SK-N-SH treated with all-trans-retinoic acid at 6 μM for 48 hours (cell line): Measurements from ENCODE around the gene ESRRA.

Experiments
- ATAC-seq: fragments of 200-7000 bp; cut with Tn5 transposase; 3 replicates; pipeline ENCODE4 v1.9.1; 2020; ENCODE audit warnings: mild to moderate bottlenecking, moderate library complexity
- ARNTL ChIP-seq: fragments of 450-650 bp; formaldehyde crosslinking; IDR thresholded peaks from 2 replicates; pipeline ENCODE4 v1.5.0; 2020; ENCODE audit warnings: low read depth, mild to moderate bottlenecking, moderate library complexity, borderline replicate concordance
- BACH2 ChIP-seq: fragments of 250-450 bp; sonication (Bioruptor Pico); IDR thresholded peaks from 2 replicates; pipeline ENCODE4 v1.9.0; 2021; ENCODE audit warnings: mild to moderate bottlenecking, borderline replicate concordance
- CSDC2 ChIP-seq: fragments of 250-450 bp; sonication (Bioruptor Pico); IDR thresholded peaks from 2 replicates; pipeline ENCODE4 v1.5.0; 2020; ENCODE audit warnings: mild to moderate bottlenecking, moderate library complexity
- ESRRG ChIP-seq: fragments of 250-450 bp; sonication (Bioruptor Pico); IDR thresholded peaks from 2 replicates; pipeline ENCODE4 v1.6.1; 2021; ENCODE audit warnings: mild to moderate bottlenecking
- GLIS3 ChIP-seq: fragments of 250-450 bp; sonication (Bioruptor Pico); IDR thresholded peaks from 2 replicates; pipeline ENCODE4 v1.5.0; 2020; ENCODE audit warnings: mild to moderate bottlenecking, moderate library complexity
- PATZ1 ChIP-seq: fragments of 250-450 bp; sonication (Bioruptor Pico); IDR thresholded peaks from 2 replicates; pipeline ENCODE4 v1.8.0; 2020; ENCODE audit warnings: mild to moderate bottlenecking, moderate library complexity, borderline replicate concordance
- PPARA ChIP-seq: fragments of 250-450 bp; sonication (Bioruptor Pico); IDR thresholded peaks from 2 replicates; pipeline ENCODE4 v1.5.0; 2020; ENCODE audit warnings: mild to moderate bottlenecking, borderline replicate concordance
- RARB ChIP-seq: fragments of 250-450 bp; sonication (Bioruptor Pico); IDR thresholded peaks from 2 replicates; pipeline ENCODE4 v1.8.0; 2021; ENCODE audit warnings: mild to moderate bottlenecking, moderate library complexity
- SNAI2 ChIP-seq: fragments of 250-450 bp; sonication (Bioruptor Pico); IDR thresholded peaks from 2 replicates; pipeline ENCODE4 v1.5.0; 2020; ENCODE audit warnings: mild to moderate bottlenecking, moderate library complexity
- TCF4 ChIP-seq: fragments of 250-450 bp; sonication (Bioruptor Pico); IDR thresholded peaks from 2 replicates; pipeline ENCODE4 v1.8.0; 2021; ENCODE audit warnings: mild to moderate bottlenecking, moderate library complexity, borderline replicate concordance
- TOX ChIP-seq: fragments of 250-450 bp; sonication (Bioruptor Pico); IDR thresholded peaks from 2 replicates; pipeline ENCODE4 v1.8.0; 2021; ENCODE audit warnings: mild to moderate bottlenecking, moderate library complexity, borderline replicate concordance
- TSHZ2 ChIP-seq: fragments of 250-450 bp; sonication (Bioruptor Pico); IDR thresholded peaks from 2 replicates; pipeline ENCODE4 v1.5.0; 2020; ENCODE audit warnings: mild to moderate bottlenecking, moderate library complexity
- ZC3H10 ChIP-seq: fragments of 250-450 bp; sonication (Bioruptor Pico); IDR thresholded peaks from 2 replicates; pipeline ENCODE4 v1.5.1; 2021; ENCODE audit warnings: mild to moderate bottlenecking, moderate library complexity
- ZFP3 ChIP-seq: fragments of 250-450 bp; sonication (Bioruptor Pico); IDR thresholded peaks from 2 replicates; pipeline ENCODE4 v1.5.0; 2020; ENCODE audit warnings: mild to moderate bottlenecking, moderate library complexity
- ZFP30 ChIP-seq: fragments of 450-650 bp; formaldehyde crosslinking; IDR thresholded peaks from 2 replicates; pipeline ENCODE4 v1.5.0; 2022; ENCODE audit warnings: mild to moderate bottlenecking, moderate library complexity
- ZNF565 ChIP-seq: fragments of 450-650 bp; formaldehyde crosslinking; conservative IDR thresholded peaks from 2 replicates; pipeline ENCODE4 v1.5.0; 2020; ENCODE audit warnings: low read depth, mild to moderate bottlenecking, moderate library complexity
- ZNF70 ChIP-seq: fragments of 450-650 bp; formaldehyde crosslinking; IDR thresholded peaks from 2 replicates; pipeline ENCODE4 v1.5.0; 2020; ENCODE audit warnings: mild to moderate bottlenecking, moderate library complexity
- ZNF8 ChIP-seq: fragments of 450-650 bp; formaldehyde crosslinking; IDR thresholded peaks from 2 replicates; pipeline ENCODE4 v1.5.0; 2020; ENCODE audit warnings: mild to moderate bottlenecking, moderate library complexity
- TF ChIP-seq, protein P1 (sequence below): fragments of 250-450 bp; sonication (Bioruptor Pico); IDR thresholded peaks from 2 replicates; pipeline ENCODE4 v1.5.1; 2021; ENCODE audit warnings: mild to moderate bottlenecking, moderate library complexity

ESRRA gene

GRCh38 chr11:64267207-64267945, 37.9 kb upstream of the ESRRA start:
- TF ChIP-seq RARB (CRISPR knock-in tag), result no peak
- TF ChIP-seq TOX (CRISPR knock-in tag), result no peak
- TF ChIP-seq, all 23 proteins: peak for 0
- ATAC-seq, result no peak

DNA sequence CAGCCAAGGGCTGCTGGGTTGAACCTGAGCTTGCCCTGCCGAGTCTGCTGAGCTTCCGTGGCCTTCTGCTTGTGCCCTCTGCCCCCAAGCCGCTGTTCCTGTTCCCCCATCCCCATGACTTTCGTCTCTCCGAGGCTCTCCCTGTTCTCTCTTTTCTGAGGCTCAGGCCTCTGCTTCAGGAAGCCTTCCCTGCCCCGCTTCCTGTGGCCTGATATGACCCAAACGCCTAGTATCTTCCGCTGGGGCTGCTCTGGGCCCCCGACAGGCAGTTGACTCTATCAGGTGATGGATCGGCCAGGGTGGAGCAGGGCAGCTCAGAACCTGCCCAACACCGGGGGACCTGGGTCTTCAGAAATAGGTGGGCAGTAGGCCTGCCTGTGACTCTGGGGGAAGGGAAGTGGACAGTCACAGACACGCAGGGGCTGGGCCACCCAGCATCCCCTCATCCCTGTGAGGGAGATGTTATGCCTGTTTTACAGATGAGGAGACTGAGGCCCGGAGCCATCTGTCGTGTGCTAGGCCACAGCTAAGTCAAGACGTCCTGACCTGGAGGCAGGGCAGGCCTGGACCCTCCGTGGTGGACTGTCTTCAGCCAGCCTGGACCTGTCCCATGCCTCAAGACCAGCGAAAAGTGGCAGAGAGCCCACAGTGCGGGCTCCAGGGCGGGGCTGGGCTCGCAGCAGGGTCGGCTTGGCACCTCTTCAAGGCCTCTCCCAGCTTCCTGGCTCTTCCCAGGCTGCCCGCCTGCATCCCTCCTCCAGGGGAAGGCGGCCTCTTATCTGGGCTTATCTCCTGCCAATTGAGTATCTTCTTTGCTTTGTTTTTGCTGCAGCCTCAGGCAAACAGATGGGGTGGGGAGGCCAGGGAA, 37.1 kb upstream of the ESRRA start:
- TF ChIP-seq ARNTL (no peak), ZFP3 (0 out of 2 replicates have a peak, but pooled peaks have one; percentile 29), PPARA (CRISPR knock-in tag) (0 out of 2 replicates have a peak, but pooled peaks have one; percentile 19), RARB (CRISPR knock-in tag) (no peak), ESRRG (CRISPR knock-in tag) (no peak), BACH2 (CRISPR knock-in tag) (no peak), TCF4 (CRISPR knock-in tag) (0 out of 2 replicates have a peak, but pooled peaks have one; percentile 40), CSDC2 (0 out of 2 replicates have a peak, but pooled peaks have one; percentile 14)
- peak; percentile 7 for ATAC-seq

DNA sequence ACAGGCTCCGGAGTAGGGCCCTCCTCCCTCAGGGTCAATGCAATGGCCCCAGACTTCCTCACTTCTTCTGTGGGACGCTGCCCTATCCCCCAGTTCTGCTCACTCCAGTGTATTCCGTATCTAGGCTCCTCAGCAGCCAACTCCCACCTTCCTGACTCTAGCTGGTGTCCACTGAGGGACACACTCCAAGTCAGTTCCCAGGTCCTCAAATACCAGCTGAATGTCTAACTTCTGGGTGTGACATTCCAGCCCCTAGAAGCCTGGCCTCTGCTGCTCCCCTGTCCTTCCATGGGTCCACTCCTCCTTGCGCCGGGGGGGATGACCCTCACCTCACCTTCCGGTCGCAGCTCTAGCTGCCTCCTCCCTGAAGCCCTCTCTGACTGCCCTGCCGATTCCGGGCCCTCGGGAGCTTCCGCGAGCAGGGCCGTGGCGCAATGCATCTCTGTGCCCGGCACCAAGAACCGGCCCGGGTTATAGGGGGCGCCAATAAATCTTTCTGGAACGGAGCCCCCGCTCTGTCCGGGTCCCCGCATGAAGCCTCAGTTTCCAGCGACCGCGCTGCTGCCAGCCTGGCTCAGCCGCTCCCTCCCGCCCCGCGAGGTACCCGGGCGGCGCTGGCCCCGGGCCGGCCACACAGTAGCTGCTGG, 36.3 kb upstream of the ESRRA start:
- ATAC-seq, result peak; percentile 8
- peak; percentile 60 for TF ChIP-seq PATZ1 (CRISPR knock-in tag)
- TF ChIP-seq SNAI2 (CRISPR knock-in tag), result no peak
- TF ChIP-seq ZNF8, result no peak
- no peak for TF ChIP-seq ARNTL
- no peak for TF ChIP-seq ZC3H10 (CRISPR knock-in tag)
- no peak; the same call in 1 of the 2 replicates for TF ChIP-seq ZNF70 (CRISPR knock-in tag)
- TF ChIP-seq ZFP30, result no peak

DNA sequence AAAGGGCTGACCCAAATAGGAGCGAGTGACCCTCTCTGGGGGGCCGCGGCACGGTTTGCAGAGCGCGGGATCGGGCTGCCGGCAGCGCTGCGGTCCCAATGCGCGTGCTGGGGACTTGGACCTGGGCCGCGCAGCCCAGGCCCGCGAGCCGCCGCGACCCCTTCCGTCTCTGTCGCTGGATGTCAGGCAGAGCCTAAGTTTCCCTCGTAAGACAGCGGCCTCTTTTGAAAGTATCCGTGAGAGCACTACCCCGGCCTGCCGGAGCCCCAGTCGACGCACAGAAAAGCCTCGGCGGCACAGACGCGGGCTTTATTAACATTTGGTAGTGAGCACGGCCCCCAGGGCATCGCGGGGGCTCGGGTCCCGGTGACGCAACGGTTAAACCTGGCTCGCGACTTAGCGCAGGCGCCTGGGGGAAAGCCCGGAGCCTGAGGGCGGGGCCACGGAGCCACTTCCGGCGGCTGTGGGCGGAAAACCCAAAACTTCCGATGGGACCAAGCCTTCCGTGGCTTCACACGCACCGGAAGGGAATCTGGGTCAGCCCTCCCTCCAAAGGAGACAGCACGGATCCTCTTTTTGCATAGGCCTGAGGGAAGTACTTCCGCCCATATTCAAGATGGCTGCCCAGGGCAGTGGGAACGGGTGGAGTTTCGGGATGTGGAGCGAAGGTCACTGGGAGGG, 35.6 kb upstream of the ESRRA start:
- TF ChIP-seq CSDC2, result no peak
- TF ChIP-seq, protein P1, sequence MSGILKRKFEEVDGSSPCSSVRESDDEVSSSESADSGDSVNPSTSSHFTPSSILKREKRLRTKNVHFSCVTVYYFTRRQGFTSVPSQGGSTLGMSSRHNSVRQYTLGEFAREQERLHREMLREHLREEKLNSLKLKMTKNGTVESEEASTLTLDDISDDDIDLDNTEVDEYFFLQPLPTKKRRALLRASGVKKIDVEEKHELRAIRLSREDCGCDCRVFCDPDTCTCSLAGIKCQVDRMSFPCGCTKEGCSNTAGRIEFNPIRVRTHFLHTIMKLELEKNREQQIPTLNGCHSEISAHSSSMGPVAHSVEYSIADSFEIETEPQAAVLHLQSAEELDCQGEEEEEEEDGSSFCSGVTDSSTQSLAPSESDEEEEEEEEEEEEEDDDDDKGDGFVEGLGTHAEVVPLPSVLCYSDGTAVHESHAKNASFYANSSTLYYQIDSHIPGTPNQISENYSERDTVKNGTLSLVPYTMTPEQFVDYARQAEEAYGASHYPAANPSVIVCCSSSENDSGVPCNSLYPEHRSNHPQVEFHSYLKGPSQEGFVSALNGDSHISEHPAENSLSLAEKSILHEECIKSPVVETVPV, result no peak
- no peak for TF ChIP-seq ZNF565 (CRISPR knock-in tag)
- peak; percentile 64; the same call in 1 of the 2 replicates for TF ChIP-seq PATZ1 (CRISPR knock-in tag)
- TF ChIP-seq GLIS3 (CRISPR knock-in tag), result no peak
- no peak for TF ChIP-seq ZFP30
- peak; percentile 17; the same call in 1 of the 2 replicates for TF ChIP-seq TSHZ2 (CRISPR knock-in tag)
- TF ChIP-seq ZNF70 (CRISPR knock-in tag), result no peak
- TF ChIP-seq RARB (CRISPR knock-in tag), result no peak
- TF ChIP-seq PPARA (CRISPR knock-in tag), result no peak
- peak; percentile 87 for ATAC-seq
